GF-D8 (cell line): ENCODE results near the gene ELOVL1.
A peak's percentile ranks its signal among the peaks of the same experiment; 100 is the strongest.
"Not testable (repeated sequence)": the region's sequence is repeated elsewhere in the genome, so short reads cannot be mapped to it uniquely, and the experiment has no call there.

ENCODE experiments used
- DNase-seq: peaks from one replicate; lab custom pipeline; 2025; lab: John Stamatoyannopoulos, UW

ELOVL1 gene

GRCh38 chr1:43367904-43368645 is at the start of gene ELOVL1:
TSS of gene ELOVL1 (minus strand) at chr1:43368011. CDS start at chr1:43365609, 2,402 bp downstream.
- DNase-seq, result peak; percentile 72

- DNase-seq, result no peak
Observed at GRCh38 chr1:43415901-43416300, 48.1 kb upstream of the ELOVL1 start.

GRCh38 chr1:43414634-43415223 is 46.9 kb upstream of the ELOVL1 start:
- DNase-seq, result peak; percentile 4

- not testable (repeated sequence) for DNase-seq
Observed at GRCh38 chr1:43413426-43413825, 45.6 kb upstream of the ELOVL1 start.

DNA sequence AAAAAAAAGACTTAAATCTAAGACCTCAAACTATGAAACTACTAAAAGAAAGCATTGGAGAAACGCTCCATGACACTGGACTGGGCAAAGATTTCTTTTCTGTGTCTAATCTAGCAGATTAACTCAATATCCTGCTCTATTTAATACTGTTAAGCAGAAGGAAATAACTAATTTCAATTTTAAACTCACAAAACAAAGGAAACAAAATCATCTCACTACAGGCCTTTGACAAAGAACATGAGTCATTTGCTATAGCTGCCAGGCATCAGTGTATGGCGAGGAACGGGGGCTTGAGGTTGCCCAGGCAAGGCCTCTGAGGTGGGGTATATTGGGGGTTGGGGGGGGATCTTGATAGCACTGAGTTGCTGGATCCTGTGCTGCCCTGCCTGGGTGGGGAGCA is 42.8 kb upstream of the ELOVL1 start:
- no peak for DNase-seq

DNA sequence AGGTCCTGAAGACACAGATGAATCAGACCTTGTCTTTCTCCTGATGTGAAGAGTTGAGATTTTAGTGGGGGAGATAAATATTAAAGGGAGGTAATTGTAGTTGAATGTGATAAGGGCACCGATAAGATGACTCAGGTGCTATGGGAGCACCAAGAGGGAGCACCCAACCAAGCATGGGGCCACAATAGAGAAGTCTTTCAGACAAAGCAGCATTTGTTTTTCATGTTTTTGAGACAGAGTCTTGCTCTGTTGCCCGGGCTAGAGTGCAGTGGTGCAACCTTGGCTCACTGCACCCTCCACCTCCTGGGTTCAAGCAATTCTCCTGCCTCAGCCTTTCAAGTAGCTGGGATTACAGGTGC is 38.0 kb upstream of the ELOVL1 start:
- DNase-seq, result no peak

DNA sequence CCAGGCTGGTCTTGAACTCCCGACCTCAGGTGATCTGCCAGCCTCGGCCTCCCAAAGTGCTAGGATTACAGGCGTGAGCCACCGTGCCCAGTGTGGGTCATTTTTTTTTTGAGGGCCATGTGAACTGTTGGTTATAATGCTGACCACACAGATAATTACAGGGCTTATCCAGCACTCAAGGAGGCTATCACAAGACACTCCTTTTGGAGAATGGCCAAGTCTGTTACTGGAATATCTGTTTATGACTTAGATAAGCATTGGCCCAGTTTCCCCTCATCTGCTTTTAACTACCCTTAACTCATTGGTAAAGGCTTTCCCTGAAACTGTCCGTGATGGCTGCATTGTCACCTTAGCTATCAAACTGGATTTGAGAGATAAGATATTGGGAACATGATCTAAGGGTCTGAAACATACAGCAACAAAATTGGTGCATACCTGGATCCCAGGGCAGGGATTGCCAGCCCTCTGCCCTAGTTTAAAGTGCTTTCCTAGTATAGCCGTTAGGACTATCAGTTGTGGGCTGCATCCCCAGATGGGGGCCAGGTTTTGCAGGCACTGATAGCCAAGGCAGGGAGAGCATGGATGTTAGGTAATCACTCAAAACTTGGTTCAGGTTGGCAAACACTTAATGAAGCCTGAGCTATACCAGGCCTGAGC is 37.5 kb upstream of the ELOVL1 start:
- DNase-seq, result no peak

- no peak for DNase-seq
Observed at GRCh38 chr1:43404353-43404752, 36.5 kb upstream of the ELOVL1 start.

DNA sequence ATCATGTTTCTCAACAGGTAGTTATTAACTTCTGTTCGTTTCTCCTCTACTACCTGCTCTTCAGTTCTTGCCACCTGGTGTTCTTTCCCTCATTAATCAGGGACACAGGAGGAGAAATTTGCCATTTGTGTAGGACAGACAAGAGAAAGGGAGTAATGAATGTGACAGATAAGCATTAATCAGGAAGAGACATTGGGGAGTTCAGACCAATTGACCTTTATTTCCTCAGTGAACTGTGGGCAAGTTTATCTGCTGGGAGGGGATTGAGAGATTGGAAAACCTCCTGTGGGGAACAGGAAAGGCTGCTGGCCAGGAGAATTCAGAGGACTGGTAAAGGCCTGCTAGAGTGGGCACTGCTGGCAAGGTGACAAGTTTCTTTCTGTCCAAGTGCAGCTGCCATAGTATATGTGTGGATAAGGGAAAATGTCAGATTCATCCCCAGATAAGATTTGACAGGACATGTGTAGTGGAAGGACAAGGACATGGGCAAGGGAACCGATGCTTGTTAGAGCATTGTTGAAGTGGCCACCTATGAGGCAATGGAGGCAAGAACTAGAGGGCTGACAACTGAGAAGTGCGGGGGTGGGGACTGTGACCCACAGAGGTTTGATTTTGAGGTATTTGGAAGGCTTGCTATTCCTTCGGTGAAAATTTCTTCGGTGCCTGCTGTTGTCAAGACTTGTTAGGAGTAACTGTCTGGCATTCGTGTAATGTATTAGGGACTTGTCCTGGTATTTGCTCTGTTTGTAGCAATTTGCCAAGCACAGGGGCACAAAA is 34.5 kb upstream of the ELOVL1 start:
- no peak for DNase-seq

DNA sequence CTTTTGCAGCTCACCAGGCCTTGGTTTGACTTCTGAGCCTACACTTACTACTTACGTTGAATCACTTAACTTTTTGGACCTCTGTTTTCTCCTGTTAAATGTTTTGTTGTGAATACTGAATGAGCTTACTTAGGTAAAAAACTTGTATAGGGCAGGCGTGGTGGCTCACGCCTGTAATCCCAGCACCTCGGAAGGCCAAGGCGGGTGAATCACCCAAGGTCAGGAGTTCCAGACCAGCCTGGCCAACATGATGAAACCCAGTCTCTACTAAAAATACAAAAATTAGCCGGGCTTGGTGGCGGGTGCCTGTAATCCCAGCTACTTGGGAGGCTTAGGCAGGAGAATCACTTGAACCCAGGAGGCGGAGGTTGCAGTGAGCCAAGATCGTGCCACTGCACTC is 32.6 kb upstream of the ELOVL1 start:
- not testable (repeated sequence) for DNase-seq

DNA sequence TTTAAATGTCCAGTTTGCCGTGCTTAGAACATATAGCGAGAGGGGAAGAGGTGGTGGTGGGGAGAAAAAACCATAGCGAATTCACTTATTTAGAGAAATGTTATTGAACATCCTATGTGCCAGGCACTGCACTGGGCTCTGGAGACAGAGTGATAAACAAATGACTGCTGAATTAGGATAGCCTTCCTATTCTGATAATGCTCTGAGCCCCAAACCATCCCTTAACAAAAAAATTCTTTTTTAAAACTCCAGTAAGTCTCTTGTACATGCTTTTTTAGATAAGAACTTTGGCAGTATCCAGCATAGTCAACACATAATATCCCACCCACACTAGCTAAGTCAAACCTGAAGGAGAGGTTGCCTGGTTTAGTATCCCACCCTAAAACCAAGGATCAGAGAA is 30.4 kb upstream of the ELOVL1 start:
- DNase-seq, result no peak

DNA sequence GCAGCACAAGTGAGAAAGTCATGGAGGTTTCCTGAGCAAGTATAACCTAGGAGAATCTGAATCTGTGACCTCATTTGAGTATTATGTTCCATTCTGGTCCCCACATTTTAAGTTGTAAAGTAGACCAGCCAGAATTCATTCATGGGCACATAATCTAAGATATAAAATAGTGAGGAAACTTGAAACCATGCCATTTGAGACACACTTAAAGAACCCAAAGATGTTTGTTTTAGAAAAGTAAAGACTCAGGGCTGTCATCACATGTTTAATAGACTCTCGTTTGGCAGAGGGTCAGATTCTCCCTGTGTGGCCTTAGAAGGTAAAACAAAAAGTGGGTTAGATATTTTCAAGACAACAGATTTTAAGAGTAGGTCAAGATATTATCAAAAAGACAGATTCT is 28.2 kb upstream of the ELOVL1 start:
- no peak for DNase-seq

GRCh38 chr1:43395523-43395922 is 27.7 kb upstream of the ELOVL1 start:
- DNase-seq, result no peak

- DNase-seq, result no peak
Observed at GRCh38 chr1:43392702-43393101, 24.9 kb upstream of the ELOVL1 start.

GRCh38 chr1:43389326-43390313 is 21.8 kb upstream of the ELOVL1 start, which contains the start of the genes MED8 and SZT2:
TSS of gene MED8 (minus strand) at chr1:43389800. CDS start at chr1:43389764, 36 bp downstream.
TSS of gene SZT2 (plus strand) at chr1:43389899. CDS start at chr1:43389969, 70 bp downstream.
- peak; percentile 80 for DNase-seq

- no peak for DNase-seq
Observed at GRCh38 chr1:43388613-43389012, 20.8 kb upstream of the ELOVL1 start.

DNA sequence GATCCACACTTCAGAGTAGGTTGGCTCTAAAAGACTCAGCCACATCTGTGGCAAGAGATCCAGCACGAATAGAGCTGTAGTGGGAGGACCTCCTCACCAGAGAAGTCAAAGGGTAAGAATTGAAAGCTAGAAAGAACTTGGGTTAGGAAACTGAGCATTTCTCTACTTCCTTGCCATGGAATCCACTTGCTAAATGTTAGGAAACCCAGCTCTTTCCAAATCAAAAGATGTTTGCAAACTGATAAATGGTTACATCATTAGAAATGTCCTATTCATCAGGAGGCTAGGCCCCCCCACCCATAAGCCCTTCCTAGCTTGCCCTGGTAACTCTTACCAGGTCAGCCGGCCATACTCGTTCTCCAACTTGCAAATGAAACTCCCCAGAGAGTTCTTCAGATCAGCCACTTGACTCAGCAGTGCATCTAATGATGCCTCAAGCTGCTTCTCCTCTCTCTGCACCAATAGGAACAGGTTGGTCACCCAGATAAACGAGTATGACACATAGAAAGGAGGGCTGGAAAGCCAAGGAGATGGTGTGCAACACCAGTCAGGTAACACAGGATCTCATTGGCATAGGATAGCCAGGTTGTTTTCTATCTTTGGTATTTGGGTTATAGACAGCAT is 20.3 kb upstream of the ELOVL1 start:
- DNase-seq, result no peak

- no peak for DNase-seq
Observed at GRCh38 chr1:43386676-43387075, 18.9 kb upstream of the ELOVL1 start.

DNA sequence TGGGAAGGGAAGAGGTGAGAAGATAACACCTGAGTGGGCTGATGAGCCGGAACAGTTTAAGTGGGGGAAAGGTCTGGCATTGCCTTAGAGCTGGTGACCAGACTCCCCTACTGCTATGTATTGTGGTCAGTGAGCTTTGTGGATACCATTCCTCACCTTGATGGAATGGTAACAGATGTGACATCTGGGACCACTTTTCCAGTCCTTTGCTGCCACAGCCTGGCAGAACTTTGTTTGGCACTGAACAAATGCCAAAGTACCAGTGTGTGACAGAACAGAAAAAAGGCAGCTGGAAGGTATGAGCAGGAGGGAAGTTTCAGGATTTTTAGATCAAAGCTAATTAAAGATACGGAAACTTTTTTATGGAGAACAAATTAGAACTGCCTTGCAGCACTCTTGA is 15.6 kb upstream of the ELOVL1 start:
- no peak for DNase-seq

DNA sequence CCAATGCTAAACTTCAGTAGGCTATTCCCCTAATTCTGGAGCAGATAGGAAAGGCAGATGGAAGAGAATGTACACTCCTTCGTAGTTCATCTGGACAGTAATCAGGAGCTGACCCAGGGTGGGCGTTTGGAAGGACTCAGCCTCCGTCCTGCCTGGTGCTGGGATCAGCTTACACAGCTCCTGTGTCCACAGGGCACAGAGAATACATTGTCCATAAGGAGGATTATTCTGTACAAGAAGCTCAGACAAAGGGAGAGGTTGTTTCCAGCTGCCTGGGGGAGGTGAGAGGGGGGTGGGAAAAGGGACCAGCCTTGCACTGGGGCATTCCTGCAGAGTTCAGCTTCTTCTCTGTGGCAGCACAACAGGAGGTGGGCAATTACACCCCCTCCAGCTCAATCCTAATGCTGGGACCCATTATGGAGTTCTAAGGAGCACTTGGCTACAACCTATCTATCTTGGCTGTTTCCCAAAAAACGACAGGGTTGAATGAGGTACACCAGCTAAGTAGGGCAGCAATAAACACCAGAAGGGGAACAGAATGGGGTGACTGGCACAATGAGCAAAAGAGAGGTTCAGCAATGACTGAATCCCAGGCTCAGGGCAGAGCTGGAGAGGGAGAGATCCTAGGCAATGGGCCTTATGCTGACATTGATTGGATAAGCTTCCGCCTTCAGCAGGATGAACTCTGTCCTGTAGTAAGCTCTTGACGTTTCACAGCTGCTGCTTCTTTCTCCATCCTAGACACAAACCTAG is 14.4 kb upstream of the ELOVL1 start:
- DNase-seq, result no peak
